ENCODE measurements around the gene RBM20. TPM values are rescaled to one million over a fixed set of nuclear protein-coding genes. Genes with fewer than 3 reads are reported as not detected.

The RBM20 gene
- total and polyA plus RNA-seq, 2 experiments from 2014 or later, result 0.05 to 0.17 TPM

DNA sequence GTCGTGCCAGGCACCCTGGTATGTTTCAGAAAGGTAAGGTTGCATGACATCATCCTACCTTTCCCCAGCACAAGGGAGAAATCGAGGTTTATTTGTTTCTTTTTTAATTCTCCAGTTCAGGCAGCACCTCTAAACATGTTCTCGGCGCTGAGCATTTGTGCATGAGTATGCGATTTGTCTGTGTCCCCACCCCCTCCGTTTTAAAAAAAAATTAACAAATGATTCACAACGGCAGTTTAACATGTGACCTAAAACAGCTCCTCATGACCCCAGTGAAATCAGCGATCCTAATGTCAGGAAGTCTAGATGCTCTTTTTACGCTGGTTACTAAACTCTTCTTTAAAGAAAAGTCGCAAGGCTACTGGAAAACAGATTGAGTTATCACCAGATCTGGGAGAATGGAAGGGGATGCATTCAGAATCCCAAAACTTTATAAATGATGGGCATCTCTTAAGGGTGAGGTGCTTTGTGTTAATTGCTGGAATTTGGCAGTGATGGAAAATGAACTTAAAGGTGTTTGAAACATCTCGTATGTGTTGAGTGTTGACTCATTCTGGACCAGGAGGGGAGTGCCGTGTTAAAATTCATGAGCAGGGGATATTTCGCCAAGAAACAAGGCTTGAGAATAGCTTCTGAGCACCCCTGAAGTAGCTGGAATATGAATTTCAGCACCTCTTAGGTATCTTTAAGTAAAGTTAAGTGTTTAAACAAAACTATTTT is 120.8 kb downstream of the RBM20 start:
- ATAC-seq, result no peak

DNA sequence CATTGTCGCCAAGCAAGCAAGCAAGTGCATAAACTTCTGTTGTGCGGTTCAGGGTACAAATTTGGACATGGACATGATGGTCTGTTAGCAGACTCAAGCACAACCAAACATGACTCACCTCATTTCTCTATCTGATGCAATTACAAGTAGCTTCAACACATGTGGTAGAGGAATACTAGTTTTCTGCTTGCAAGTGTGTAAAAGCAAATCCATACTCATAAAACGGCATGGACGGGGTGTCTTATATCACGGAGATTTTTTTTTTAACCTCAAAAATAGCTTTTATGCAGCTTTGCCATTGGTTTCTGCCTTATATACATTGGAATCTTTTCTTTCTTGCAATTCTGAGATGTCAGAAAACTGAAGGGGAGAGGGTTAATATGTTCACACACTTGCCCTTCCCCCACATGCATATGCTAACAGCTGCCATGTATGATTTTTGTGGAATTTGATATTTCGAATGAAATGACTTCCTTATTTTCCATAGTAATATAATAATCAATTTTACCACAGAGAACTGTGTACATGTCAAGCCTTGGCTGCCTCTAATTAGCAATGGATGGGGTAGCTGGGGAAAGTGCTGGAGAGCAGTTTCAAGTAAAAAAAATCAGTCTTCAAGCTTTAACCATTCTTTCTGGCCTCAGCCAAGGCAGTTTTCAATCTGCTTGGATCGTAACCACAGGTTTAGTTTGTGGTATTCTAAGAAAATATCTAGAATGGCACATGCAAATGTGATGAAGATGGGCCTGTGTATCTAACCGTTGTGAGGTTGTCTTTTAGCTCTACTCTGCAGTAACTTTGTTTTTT is 121.6 kb downstream of the RBM20 start:
- no peaks in the 10 kb centered on the region for H3K79me2 ChIP-seq (replicated peaks; ENCODE audit: insufficient read depth)
- no peak overlapping the region for H3K4me2 ChIP-seq
- DNase-seq (ENCODE audit: low spot score) (no peak), ATAC-seq (no peak)
- Mint-ChIP-seq H3K4me1 (peaks cover 4% of the 10 kb centered on the region; the same call in 2 of the 3 replicates), H3K27ac (no peak overlapping the region), H3K36me3 (ENCODE audit: low read depth) (peaks cover 5% of the 10 kb centered on the region; the same call in 2 of the 3 replicates), H3K9me3 (peaks cover 13% of the 10 kb centered on the region; the same call in 2 of the 3 replicates), H3K27me3 (ENCODE audit: insufficient read depth, low read depth, poor library complexity) (peaks cover 4% of the 10 kb centered on the region), H3K4me3 (no peak overlapping the region)
- no peak for TF ChIP-seq ZNF331 (CRISPR knock-in tag; IDR thresholded peaks at IDR 0.05; ENCODE audit: low read depth)
- TF ChIP-seq, protein P1, sequence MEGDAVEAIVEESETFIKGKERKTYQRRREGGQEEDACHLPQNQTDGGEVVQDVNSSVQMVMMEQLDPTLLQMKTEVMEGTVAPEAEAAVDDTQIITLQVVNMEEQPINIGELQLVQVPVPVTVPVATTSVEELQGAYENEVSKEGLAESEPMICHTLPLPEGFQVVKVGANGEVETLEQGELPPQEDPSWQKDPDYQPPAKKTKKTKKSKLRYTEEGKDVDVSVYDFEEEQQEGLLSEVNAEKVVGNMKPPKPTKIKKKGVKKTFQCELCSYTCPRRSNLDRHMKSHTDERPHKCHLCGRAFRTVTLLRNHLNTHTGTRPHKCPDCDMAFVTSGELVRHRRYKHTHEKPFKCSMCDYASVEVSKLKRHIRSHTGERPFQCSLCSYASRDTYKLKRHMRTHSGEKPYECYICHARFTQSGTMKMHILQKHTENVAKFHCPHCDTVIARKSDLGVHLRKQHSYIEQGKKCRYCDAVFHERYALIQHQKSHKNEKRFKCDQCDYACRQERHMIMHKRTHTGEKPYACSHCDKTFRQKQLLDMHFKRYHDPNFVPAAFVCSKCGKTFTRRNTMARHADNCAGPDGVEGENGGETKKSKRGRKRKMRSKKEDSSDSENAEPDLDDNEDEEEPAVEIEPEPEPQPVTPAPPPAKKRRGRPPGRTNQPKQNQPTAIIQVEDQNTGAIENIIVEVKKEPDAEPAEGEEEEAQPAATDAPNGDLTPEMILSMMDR (conservative IDR thresholded peaks at IDR 0.05; ENCODE audit: low read depth in 2 of 2), result no peak
- no peak for TF ChIP-seq ZNF114 (CRISPR knock-in tag; IDR thresholded peaks at IDR 0.05)
- TF ChIP-seq EZH2phosphoT487 (IDR thresholded peaks at IDR 0.05; ENCODE audit: unreplicated experiment), result no peak
- TF ChIP-seq NANOG (IDR thresholded peaks at IDR 0.05; ENCODE audit: borderline replicate concordance), result no peak
- no peak for TF ChIP-seq POLR2AphosphoS5 (IDR thresholded peaks at IDR 0.05; ENCODE audit: low read depth)
- TF ChIP-seq, protein P2, sequence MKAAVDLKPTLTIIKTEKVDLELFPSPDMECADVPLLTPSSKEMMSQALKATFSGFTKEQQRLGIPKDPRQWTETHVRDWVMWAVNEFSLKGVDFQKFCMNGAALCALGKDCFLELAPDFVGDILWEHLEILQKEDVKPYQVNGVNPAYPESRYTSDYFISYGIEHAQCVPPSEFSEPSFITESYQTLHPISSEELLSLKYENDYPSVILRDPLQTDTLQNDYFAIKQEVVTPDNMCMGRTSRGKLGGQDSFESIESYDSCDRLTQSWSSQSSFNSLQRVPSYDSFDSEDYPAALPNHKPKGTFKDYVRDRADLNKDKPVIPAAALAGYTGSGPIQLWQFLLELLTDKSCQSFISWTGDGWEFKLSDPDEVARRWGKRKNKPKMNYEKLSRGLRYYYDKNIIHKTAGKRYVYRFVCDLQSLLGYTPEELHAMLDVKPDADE (IDR thresholded peaks at IDR 0.05), result no peak
- TF ChIP-seq, protein P3, sequence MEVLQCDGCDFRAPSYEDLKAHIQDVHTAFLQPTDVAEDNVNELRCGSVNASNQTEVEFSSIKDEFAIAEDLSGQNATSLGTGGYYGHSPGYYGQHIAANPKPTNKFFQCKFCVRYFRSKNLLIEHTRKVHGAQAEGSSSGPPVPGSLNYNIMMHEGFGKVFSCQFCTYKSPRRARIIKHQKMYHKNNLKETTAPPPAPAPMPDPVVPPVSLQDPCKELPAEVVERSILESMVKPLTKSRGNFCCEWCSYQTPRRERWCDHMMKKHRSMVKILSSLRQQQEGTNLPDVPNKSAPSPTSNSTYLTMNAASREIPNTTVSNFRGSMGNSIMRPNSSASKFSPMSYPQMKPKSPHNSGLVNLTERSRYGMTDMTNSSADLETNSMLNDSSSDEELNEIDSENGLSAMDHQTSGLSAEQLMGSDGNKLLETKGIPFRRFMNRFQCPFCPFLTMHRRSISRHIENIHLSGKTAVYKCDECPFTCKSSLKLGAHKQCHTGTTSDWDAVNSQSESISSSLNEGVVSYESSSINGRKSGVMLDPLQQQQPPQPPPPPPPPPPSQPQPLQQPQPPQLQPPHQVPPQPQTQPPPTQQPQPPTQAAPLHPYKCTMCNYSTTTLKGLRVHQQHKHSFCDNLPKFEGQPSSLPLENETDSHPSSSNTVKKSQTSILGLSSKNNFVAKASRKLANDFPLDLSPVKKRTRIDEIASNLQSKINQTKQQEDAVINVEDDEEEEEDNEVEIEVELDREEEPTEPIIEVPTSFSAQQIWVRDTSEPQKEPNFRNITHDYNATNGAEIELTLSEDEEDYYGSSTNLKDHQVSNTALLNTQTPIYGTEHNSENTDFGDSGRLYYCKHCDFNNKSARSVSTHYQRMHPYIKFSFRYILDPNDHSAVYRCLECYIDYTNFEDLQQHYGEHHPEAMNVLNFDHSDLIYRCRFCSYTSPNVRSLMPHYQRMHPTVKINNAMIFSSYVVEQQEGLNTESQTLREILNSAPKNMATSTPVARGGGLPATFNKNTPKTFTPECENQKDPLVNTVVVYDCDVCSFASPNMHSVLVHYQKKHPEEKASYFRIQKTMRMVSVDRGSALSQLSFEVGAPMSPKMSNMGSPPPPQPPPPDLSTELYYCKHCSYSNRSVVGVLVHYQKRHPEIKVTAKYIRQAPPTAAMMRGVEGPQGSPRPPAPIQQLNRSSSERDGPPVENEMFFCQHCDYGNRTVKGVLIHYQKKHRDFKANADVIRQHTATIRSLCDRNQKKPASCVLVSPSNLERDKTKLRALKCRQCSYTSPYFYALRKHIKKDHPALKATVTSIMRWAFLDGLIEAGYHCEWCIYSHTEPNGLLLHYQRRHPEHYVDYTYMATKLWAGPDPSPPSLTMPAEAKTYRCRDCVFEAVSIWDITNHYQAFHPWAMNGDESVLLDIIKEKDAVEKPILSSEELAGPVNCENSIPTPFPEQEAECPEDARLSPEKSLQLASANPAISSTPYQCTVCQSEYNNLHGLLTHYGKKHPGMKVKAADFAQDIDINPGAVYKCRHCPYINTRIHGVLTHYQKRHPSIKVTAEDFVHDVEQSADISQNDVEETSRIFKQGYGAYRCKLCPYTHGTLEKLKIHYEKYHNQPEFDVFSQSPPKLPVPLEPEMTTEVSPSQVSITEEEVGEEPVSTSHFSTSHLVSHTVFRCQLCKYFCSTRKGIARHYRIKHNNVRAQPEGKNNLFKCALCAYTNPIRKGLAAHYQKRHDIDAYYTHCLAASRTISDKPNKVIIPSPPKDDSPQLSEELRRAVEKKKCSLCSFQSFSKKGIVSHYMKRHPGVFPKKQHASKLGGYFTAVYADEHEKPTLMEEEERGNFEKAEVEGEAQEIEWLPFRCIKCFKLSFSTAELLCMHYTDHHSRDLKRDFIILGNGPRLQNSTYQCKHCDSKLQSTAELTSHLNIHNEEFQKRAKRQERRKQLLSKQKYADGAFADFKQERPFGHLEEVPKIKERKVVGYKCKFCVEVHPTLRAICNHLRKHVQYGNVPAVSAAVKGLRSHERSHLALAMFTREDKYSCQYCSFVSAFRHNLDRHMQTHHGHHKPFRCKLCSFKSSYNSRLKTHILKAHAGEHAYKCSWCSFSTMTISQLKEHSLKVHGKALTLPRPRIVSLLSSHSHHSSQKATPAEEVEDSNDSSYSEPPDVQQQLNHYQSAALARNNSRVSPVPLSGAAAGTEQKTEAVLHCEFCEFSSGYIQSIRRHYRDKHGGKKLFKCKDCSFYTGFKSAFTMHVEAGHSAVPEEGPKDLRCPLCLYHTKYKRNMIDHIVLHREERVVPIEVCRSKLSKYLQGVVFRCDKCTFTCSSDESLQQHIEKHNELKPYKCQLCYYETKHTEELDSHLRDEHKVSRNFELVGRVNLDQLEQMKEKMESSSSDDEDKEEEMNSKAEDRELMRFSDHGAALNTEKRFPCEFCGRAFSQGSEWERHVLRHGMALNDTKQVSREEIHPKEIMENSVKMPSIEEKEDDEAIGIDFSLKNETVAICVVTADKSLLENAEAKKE (CRISPR knock-in tag; IDR thresholded peaks at IDR 0.05), result no peak
- no peak for TF ChIP-seq STAT1 (IDR thresholded peaks at IDR 0.05; ENCODE audit: unreplicated experiment)
- TF ChIP-seq JUNB (IDR thresholded peaks at IDR 0.05; ENCODE audit: unreplicated experiment), result no peak
- H3K4me1 ChIP-seq (ENCODE audit: insufficient read depth), result peaks cover 4% of the 10 kb centered on the region; the same call in 1 of the 2 replicates
- no peak overlapping the region for H3K4me3 ChIP-seq
- H3K9me2 ChIP-seq (ENCODE audit: insufficient read depth), result no peaks in the 10 kb centered on the region
- H3K27ac ChIP-seq (ENCODE audit: low read depth), result no peak overlapping the region
- H2AFZ ChIP-seq, result no peak overlapping the region
- no peaks in the 10 kb centered on the region for H3K36me3 ChIP-seq (ENCODE audit: insufficient read depth)
- no peaks in the 10 kb centered on the region for H4K20me1 ChIP-seq (replicated peaks; ENCODE audit: insufficient read depth)
- H3F3A ChIP-seq (replicated peaks; ENCODE audit: low read depth), result no peaks in the 10 kb centered on the region
- H3K27me3 ChIP-seq (ENCODE audit: insufficient read depth), result no peaks in the 10 kb centered on the region

More for the DNA sequence above, 120.8 kb downstream of the RBM20 start:
- H2AFZ ChIP-seq, result no peak overlapping the region
- Mint-ChIP-seq H3K4me1 (peaks cover 4% of the 10 kb centered on the region; the same call in 2 of the 3 replicates), H3K27ac (no peak overlapping the region), H3K9me3 (peaks cover 13% of the 10 kb centered on the region; the same call in 2 of the 3 replicates), H3K27me3 (ENCODE audit: insufficient read depth, low read depth, poor library complexity) (peaks cover 3% of the 10 kb centered on the region), H3K36me3 (ENCODE audit: low read depth) (peaks cover 5% of the 10 kb centered on the region; the same call in 2 of the 3 replicates), H3K4me3 (no peak overlapping the region)
- DNase-seq (ENCODE audit: low spot score), result no peak
- peaks cover 2% of the 10 kb centered on the region; the same call in 1 of the 2 replicates for H3K9me2 ChIP-seq (ENCODE audit: insufficient read depth)
- no peaks in the 10 kb centered on the region for H3K36me3 ChIP-seq (ENCODE audit: insufficient read depth)
- no peaks in the 10 kb centered on the region for H4K20me1 ChIP-seq (replicated peaks; ENCODE audit: insufficient read depth)
- H3K4me1 ChIP-seq (ENCODE audit: insufficient read depth), result peaks cover 4% of the 10 kb centered on the region; the same call in 1 of the 2 replicates
- H3K79me2 ChIP-seq (replicated peaks; ENCODE audit: insufficient read depth), result no peaks in the 10 kb centered on the region
- TF ChIP-seq JUNB (IDR thresholded peaks at IDR 0.05; ENCODE audit: unreplicated experiment) (no peak), EZH2phosphoT487 (IDR thresholded peaks at IDR 0.05; ENCODE audit: unreplicated experiment) (no peak)
- no peaks in the 10 kb centered on the region for H3K27me3 ChIP-seq (ENCODE audit: insufficient read depth)
- H3F3A ChIP-seq (replicated peaks; ENCODE audit: low read depth), result no peaks in the 10 kb centered on the region
- no peak overlapping the region for H3K4me2 ChIP-seq
- H3K27ac ChIP-seq (ENCODE audit: low read depth), result no peak overlapping the region
- H3K4me3 ChIP-seq, result no peak overlapping the region

Measured in GM23338 (cell line).